GM19324 (cell line): ENCODE measurements around the gene MSH5.

Source experiments
- ATAC-seq: cut with Tn5 transposase; IDR thresholded peaks from one replicate; pipeline ENCODE4 v1.9.1; 2021; ENCODE audit warnings: mild to moderate bottlenecking, moderate library complexity; ENCODE audit not compliant: unreplicated experiment, low FRiP score

MSH5 gene

GRCh38 chr6:31728767-31729514 is 10.9 kb upstream of the MSH5 start, which contains the start of gene DDAH2:
DDAH2 (minus strand) TSS chr6:31729299; CDS start chr6:31729161, 138 bp downstream.
- no peak for ATAC-seq

GRCh38 chr6:31729515-31729978 is 10.3 kb upstream of the MSH5 start:
- ATAC-seq = no peak

GRCh38 chr6:31729979-31730630 is 9.7 kb upstream of the MSH5 start:
- no peak for ATAC-seq

GRCh38 chr6:31730631-31731086 is 9.1 kb upstream of the MSH5 start:
- ATAC-seq = no peak

- no peak for ATAC-seq
Measured at GRCh38 chr6:31732029-31732428, 7.8 kb upstream of the MSH5 start.

GRCh38 chr6:31733734-31734133 is 6.1 kb upstream of the MSH5 start:
- no peak for ATAC-seq

GRCh38 chr6:31734247-31734820 is 5.5 kb upstream of the MSH5 start:
- ATAC-seq = no peak

- no peak for ATAC-seq
Measured at GRCh38 chr6:31734821-31735406, 4.9 kb upstream of the MSH5 start.

GRCh38 chr6:31736021-31736767 is 3.6 kb upstream of the MSH5 start, which contains the start of gene CLIC1:
CLIC1 (minus strand) TSS chr6:31736530; CDS start chr6:31736300, 230 bp downstream.
- ATAC-seq = no peak

- no peak for ATAC-seq
Measured at GRCh38 chr6:31736768-31737314, 3.0 kb upstream of the MSH5 start.

- ATAC-seq = no peak
Measured at GRCh38 chr6:31737315-31737990, 2.4 kb upstream of the MSH5 start.

GRCh38 chr6:31737991-31738979 is 1.5 kb upstream of the MSH5 start:
- no peak for ATAC-seq

- no peak for ATAC-seq
Measured at GRCh38 chr6:31740397-31741223, 805 bp downstream of the MSH5 start.

- no peak for ATAC-seq
Measured at GRCh38 chr6:31741815-31742214, 2.0 kb downstream of the MSH5 start.

GRCh38 chr6:31742894-31743293 is 3.1 kb downstream of the MSH5 start:
- no peak for ATAC-seq

GRCh38 chr6:31744422-31744821 is 4.6 kb downstream of the MSH5 start:
- ATAC-seq = no peak

- no peak for ATAC-seq
Measured at GRCh38 chr6:31749301-31750036, 9.7 kb downstream of the MSH5 start.
